ENCODE results near the gene SSBP3. TPM values are rescaled to one million over a fixed set of nuclear protein-coding genes. Genes with fewer than 3 reads are reported as not detected.
"Not testable (repeated sequence)": the region's sequence is repeated elsewhere in the genome, so short reads cannot be mapped to it uniquely, and the experiment has no call there.

SSBP3 gene
- total RNA-seq, 1 donor from 2014 or later: 29.7 TPM

DNA sequence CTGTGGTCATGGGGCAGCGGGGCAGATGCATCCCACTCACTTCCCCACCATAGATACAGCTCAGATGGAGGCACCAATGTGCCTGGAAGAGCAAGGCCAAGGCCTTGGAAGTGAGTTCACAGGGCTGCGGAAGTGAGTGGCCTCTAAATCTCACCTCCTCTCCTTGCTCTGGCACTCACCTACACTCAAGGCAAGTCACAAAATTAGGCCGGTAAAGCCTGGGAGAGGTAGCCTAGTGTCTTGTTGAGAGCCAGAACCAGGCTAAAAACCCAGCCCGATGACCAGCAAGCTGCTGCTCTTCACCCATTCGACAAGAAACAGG, 57.5 kb downstream of the SSBP3 start:
- ChIA-PET POLR2A (no interaction called here), CTCF (no interaction called here)
- H3K36me3 Mint-ChIP-seq (ENCODE audit: low read depth): no peaks in the 10 kb centered on the region
- no peaks in the 10 kb centered on the region for H3K4me1 Mint-ChIP-seq
- intact Hi-C loops (cut with micrococcal nuclease): no loop called here
- no peaks in the 10 kb centered on the region for H3K9me3 Mint-ChIP-seq
- TF ChIP-seq, protein P1, sequence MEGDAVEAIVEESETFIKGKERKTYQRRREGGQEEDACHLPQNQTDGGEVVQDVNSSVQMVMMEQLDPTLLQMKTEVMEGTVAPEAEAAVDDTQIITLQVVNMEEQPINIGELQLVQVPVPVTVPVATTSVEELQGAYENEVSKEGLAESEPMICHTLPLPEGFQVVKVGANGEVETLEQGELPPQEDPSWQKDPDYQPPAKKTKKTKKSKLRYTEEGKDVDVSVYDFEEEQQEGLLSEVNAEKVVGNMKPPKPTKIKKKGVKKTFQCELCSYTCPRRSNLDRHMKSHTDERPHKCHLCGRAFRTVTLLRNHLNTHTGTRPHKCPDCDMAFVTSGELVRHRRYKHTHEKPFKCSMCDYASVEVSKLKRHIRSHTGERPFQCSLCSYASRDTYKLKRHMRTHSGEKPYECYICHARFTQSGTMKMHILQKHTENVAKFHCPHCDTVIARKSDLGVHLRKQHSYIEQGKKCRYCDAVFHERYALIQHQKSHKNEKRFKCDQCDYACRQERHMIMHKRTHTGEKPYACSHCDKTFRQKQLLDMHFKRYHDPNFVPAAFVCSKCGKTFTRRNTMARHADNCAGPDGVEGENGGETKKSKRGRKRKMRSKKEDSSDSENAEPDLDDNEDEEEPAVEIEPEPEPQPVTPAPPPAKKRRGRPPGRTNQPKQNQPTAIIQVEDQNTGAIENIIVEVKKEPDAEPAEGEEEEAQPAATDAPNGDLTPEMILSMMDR (IDR thresholded peaks at IDR 0.05): no peak
- H3K27ac Mint-ChIP-seq: no peak overlapping the region
- no peak overlapping the region for H3K4me3 Mint-ChIP-seq
- ATAC-seq (ENCODE audit: low read depth) (no peak), DNase-seq (no peak)
- no peaks in the 10 kb centered on the region for H3K27me3 Mint-ChIP-seq

DNA sequence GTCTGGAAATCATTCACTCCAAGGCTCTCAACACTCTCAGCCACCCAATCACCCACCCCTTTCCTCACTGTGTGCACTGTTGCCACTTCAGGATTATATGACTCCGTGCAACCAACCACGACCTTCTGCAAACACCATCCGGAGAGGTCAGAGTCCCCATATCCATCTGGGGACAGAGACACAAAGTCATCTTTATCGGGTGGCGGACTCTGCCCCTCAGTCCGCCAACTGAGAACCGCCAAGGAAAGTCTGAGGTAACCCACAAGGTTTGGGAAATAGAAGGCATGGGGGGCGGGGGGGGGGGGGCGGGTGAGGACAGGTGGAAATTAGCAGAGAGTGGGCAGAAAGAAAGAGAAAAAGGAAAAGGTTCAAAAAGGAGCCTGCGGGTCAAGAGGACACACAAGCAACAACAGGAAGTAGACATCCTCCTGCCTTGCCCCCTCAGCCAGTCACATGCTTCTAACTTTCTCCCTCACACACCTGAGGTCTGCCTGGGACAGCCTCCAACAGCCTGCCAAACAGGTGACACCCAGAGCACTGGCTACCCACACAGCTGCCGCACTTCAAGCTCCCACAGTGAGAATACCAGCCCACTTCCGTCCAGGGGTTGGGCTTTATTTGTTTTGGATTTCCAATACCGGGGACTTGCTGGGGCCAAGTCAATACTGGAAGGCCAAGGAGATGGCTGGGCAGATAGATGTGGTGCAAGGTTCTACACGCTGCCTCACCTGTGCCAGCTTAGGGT, 58.1 kb downstream of the SSBP3 start:
- TF ChIP-seq, protein P1 (IDR thresholded peaks at IDR 0.05): no peak
- ChIA-PET CTCF (no interaction called here), POLR2A (no interaction called here)
- H3K9me3 Mint-ChIP-seq: no peaks in the 10 kb centered on the region
- H3K4me1 Mint-ChIP-seq: no peaks in the 10 kb centered on the region
- no peak for DNase-seq
- no peak for ATAC-seq (ENCODE audit: low read depth)
- no peak overlapping the region for H3K27ac Mint-ChIP-seq
- intact Hi-C loops (cut with micrococcal nuclease): no loop called here
- no peaks in the 10 kb centered on the region for H3K36me3 Mint-ChIP-seq (ENCODE audit: low read depth)
- no peaks in the 10 kb centered on the region for H3K27me3 Mint-ChIP-seq
- H3K4me3 Mint-ChIP-seq: no peak overlapping the region

DNA sequence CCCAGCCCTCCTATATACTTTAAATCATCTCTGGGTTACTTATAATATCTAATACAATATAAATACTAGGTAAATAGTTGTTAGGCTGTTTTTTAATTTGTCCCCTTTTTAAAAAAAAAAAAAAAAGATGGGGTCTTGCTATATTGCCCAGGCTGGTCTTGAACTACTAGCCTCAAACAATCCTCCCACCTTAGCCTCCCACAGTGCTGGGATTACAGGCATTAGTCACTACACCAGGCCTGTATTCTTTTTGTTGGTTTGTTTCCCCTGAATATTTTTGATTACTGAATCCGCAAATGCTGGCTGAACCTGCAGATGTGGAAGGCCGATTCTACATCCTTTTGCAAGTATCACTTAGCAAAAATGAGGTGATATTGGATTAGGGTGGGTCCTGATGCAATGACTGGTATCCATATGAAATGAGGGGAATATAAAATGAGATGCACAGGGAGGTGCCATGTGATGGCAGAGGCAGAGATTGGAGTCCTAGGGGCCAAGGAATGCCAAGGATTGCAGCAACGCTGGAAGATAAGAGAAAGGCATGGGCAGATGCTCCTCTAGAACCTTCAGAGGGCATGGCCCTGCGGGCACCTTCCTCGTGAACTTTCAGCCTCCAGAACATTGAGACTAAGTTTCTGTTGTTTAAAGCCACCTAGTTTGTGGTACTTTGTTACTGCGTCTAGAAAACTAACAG, 58.8 kb downstream of the SSBP3 start:
- intact Hi-C loops (cut with micrococcal nuclease): no loop called here

DNA sequence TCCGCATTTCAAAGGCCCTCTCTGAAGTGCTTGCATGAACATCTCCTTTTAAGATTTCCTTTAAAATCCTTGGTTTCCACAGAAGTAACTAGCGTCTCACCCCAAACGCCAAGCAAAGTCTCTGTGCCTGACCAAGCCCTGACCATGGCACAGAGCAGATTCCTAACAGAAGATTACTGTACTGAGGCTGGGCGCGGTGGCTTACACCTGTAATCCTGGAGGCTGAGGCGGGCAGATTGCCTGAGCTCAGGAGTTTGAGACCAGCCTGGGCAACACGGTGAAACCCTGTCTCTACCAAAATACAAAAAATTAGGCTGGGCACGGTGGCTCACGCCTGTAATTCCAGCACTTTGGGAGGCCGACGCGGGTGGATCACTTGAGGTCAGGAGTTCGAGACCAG, 60.6 kb downstream of the SSBP3 start:
- H3K36me3 Mint-ChIP-seq (ENCODE audit: low read depth); H3K9me3 Mint-ChIP-seq; DNase-seq; H3K27ac Mint-ChIP-seq; POLR2A ChIA-PET; ATAC-seq (ENCODE audit: low read depth); intact Hi-C loops (cut with micrococcal nuclease); H3K4me3 Mint-ChIP-seq; H3K27me3 Mint-ChIP-seq; CTCF ChIA-PET; H3K4me1 Mint-ChIP-seq: not testable (repeated sequence)

More for the DNA sequence above, 58.8 kb downstream of the SSBP3 start:
- CTCF ChIA-PET: no interaction called here
- TF ChIP-seq, protein P1 (IDR thresholded peaks at IDR 0.05): no peak
- Mint-ChIP-seq H3K27me3 (no peaks in the 10 kb centered on the region), H3K4me3 (no peak overlapping the region), H3K27ac (no peak overlapping the region), H3K4me1 (no peaks in the 10 kb centered on the region), H3K9me3 (no peaks in the 10 kb centered on the region), H3K36me3 (ENCODE audit: low read depth) (no peaks in the 10 kb centered on the region)
- ATAC-seq (ENCODE audit: low read depth): no peak
- POLR2A ChIA-PET: no interaction called here
- no peak for DNase-seq

DNA sequence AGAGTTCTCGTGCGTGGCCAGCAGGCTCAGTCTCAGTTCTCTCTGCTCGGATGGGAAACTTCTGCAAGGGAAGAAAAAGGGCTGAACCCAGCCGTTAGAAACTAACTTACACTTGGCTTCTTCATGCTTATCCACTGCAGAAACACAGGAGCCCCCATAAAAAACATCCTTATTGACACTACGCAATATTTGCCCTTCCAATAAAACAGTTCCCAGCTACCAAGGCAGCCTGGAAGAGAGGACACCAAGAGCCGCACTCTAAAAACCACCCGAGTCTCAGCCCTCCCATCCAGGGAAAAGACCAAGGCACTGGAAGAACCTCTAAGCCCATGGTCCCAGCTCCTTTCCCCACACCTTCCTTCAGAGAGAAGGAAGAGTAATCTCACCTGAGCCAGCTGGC, 61.1 kb downstream of the SSBP3 start:
- H3K27ac Mint-ChIP-seq: no peak overlapping the region
- H3K4me1 Mint-ChIP-seq: no peaks in the 10 kb centered on the region
- POLR2A ChIA-PET: no interaction called here

More for the DNA sequence above, 61.1 kb downstream of the SSBP3 start:
- intact Hi-C loops (cut with micrococcal nuclease): no loop called here
- no peak overlapping the region for H3K4me3 Mint-ChIP-seq
- TF ChIP-seq, protein P1 (IDR thresholded peaks at IDR 0.05): no peak
- H3K27me3 Mint-ChIP-seq: no peaks in the 10 kb centered on the region
- no peaks in the 10 kb centered on the region for H3K36me3 Mint-ChIP-seq (ENCODE audit: low read depth)
- DNase-seq: no peak
- H3K9me3 Mint-ChIP-seq: no peaks in the 10 kb centered on the region
- no peak for ATAC-seq (ENCODE audit: low read depth)
- CTCF ChIA-PET: no interaction called here

Measured in activated B cell treated with CpG ODN at 0.5 μM for 24 hours (primary cell).